H9 (cell line): ENCODE measurements around the gene GAS1. TPM values are rescaled to one million over a fixed set of nuclear protein-coding genes. Genes with fewer than 3 reads are reported as not detected.

Source experiments
- DNase-seq: peaks from one replicate; pipeline ENCODE4 v3.0.0-alpha.2; 2017
- H2AFZ ChIP-seq: one replicate; pipeline ENCODE4 v1.6.1; 2013; ENCODE audit warnings: mild to moderate bottlenecking, low read length, control low read depth, moderate library complexity
- H2AK5ac ChIP-seq: 2 replicates; pipeline ENCODE4 v1.6.1; 2013; ENCODE audit warnings: low read length, control low read depth, mixed read lengths; ENCODE audit not compliant: insufficient read length
- H2BK120ac ChIP-seq: one replicate; pipeline ENCODE4 v1.6.1; 2013; ENCODE audit warnings: low read depth, mild to moderate bottlenecking, low read length, control low read depth, inconsistent platforms; ENCODE audit not compliant: poor library complexity, severe bottlenecking
- H2BK12ac ChIP-seq: 2 replicates; pipeline ENCODE4 v1.6.1; 2013; ENCODE audit warnings: low read length, control low read depth, mixed read lengths, low read depth; ENCODE audit not compliant: insufficient read length
- H2BK15ac ChIP-seq: 2 replicates; pipeline ENCODE4 v1.6.1; 2013; ENCODE audit warnings: low read depth, low read length, control low read depth
- H2BK20ac ChIP-seq: one replicate; pipeline ENCODE4 v1.6.1; 2013; ENCODE audit warnings: low read depth, mild to moderate bottlenecking, low read length, control low read depth, inconsistent platforms; ENCODE audit not compliant: poor library complexity, severe bottlenecking
- H2BK5ac ChIP-seq: 2 replicates; pipeline ENCODE4 v1.6.1; 2013; ENCODE audit warnings: low read length, control low read depth, mixed read lengths; ENCODE audit not compliant: insufficient read length
- H3K14ac ChIP-seq: 2 replicates; pipeline ENCODE4 v1.6.1; 2013; ENCODE audit warnings: low read length, control low read depth; ENCODE audit not compliant: insufficient read depth
- H3K18ac ChIP-seq: 2 replicates; pipeline ENCODE4 v1.6.1; 2013; ENCODE audit warnings: low read depth, mild to moderate bottlenecking, mixed read lengths, low read length, control low read depth; ENCODE audit not compliant: insufficient read length
- H3K23ac ChIP-seq: 2 replicates; pipeline ENCODE4 v1.6.1; 2013; ENCODE audit warnings: low read length, control low read depth, mixed read lengths, low read depth; ENCODE audit not compliant: insufficient read length
- H3K23me2 ChIP-seq: 2 replicates; pipeline ENCODE4 v1.6.1; 2013; ENCODE audit warnings: low read depth, mild to moderate bottlenecking, mixed read lengths, low read length, control low read depth; ENCODE audit not compliant: insufficient read length, poor library complexity, severe bottlenecking
- H3K27ac ChIP-seq: 2 replicates; pipeline ENCODE4 v1.5.1; 2013; ENCODE audit warnings: low read length, control low read depth, mixed read lengths, low read depth; ENCODE audit not compliant: insufficient read length
- H3K27me3 ChIP-seq: 2 replicates; pipeline ENCODE4 v1.6.1; 2013; ENCODE audit warnings: low read length, control low read depth, inconsistent platforms; ENCODE audit not compliant: insufficient read depth
- H3K4ac ChIP-seq: 2 replicates; pipeline ENCODE4 v1.6.1; 2013; ENCODE audit warnings: low read depth, mild to moderate bottlenecking, control low read depth, inconsistent platforms, low read length, moderate library complexity
- H3K4me1 ChIP-seq: 2 replicates; pipeline ENCODE4 v1.6.1; 2013; ENCODE audit warnings: low read length, control low read depth, inconsistent platforms; ENCODE audit not compliant: insufficient read depth
- H3K4me2 ChIP-seq: 2 replicates; pipeline ENCODE4 v1.6.1; 2013; ENCODE audit warnings: low read length, control low read depth, mixed read lengths; ENCODE audit not compliant: insufficient read length, insufficient read depth
- H3K56ac ChIP-seq: 2 replicates; pipeline ENCODE4 v1.6.1; 2013; ENCODE audit warnings: low read depth, mild to moderate bottlenecking, mixed read lengths, low read length, control low read depth; ENCODE audit not compliant: insufficient read length
- H3K79me1 ChIP-seq: 2 replicates; pipeline ENCODE4 v1.6.1; 2013; ENCODE audit warnings: low read depth, mild to moderate bottlenecking, moderate library complexity, low read length, control low read depth, inconsistent platforms; ENCODE audit not compliant: insufficient read depth, poor library complexity, severe bottlenecking
- H3K79me2 ChIP-seq: 2 replicates; pipeline ENCODE4 v1.6.1; 2013; ENCODE audit warnings: low read length, control low read depth, inconsistent platforms; ENCODE audit not compliant: insufficient read depth
- H3K9ac ChIP-seq: 2 replicates; pipeline ENCODE4 v1.6.1; 2013; ENCODE audit warnings: low read length, control low read depth, mixed read lengths; ENCODE audit not compliant: insufficient read length; ENCODE audit errors: extremely low read depth
- H3K9me3 ChIP-seq: one replicate; pipeline ENCODE4 v1.6.1; 2013; ENCODE audit warnings: low read depth, low read length, inconsistent platforms; ENCODE audit not compliant: control insufficient read depth
- H3T11ph ChIP-seq: one replicate; pipeline ENCODE4 v1.6.1; 2013; ENCODE audit warnings: mild to moderate bottlenecking, low read length, control low read depth, inconsistent platforms
- H4K20me1 ChIP-seq: one replicate; pipeline ENCODE4 v1.6.1; 2013; ENCODE audit not compliant: control insufficient read depth, insufficient read length, insufficient read depth
- H4K5ac ChIP-seq: 2 replicates; pipeline ENCODE4 v1.6.1; 2013; ENCODE audit warnings: low read depth, mild to moderate bottlenecking, mixed read lengths, low read length, control low read depth; ENCODE audit not compliant: insufficient read length
- H4K8ac ChIP-seq: replicated peaks from 2 replicates; pipeline ENCODE4 v1.6.1; 2013; ENCODE audit warnings: low read length, control low read depth, mixed read lengths, low read depth; ENCODE audit not compliant: insufficient read length
- H4K91ac ChIP-seq: 2 replicates; pipeline ENCODE4 v1.6.1; 2013; ENCODE audit warnings: low read depth, mild to moderate bottlenecking, moderate library complexity, mixed read lengths, low read length, control low read depth; ENCODE audit not compliant: insufficient read length
- H3K27ac Mint-ChIP-seq, 3 experiments: 2 replicates in 2 of 3; 3 replicates in 1 of 3; pipeline ENCODE4 v1.8.0; 2020 to 2021; ENCODE audit warnings: mixed read lengths in 3 of 3, mild to moderate bottlenecking in 1 of 3, moderate library complexity in 1 of 3
- H3K27me3 Mint-ChIP-seq: 2 replicates; pipeline ENCODE4 v1.8.0; 2021; ENCODE audit warnings: low read depth, mild to moderate bottlenecking, moderate library complexity, mixed read lengths
- H3K36me3 Mint-ChIP-seq, 3 experiments: 2 replicates in 2 of 3; 3 replicates in 1 of 3; pipeline ENCODE4 v1.8.0; 2020 to 2021; ENCODE audit warnings: low read depth in 3 of 3, mixed read lengths in 3 of 3; ENCODE audit not compliant: insufficient read depth in 1 of 3
- H3K4me1 Mint-ChIP-seq, 2 experiments: 2 replicates each; pipeline ENCODE4 v1.8.0; 2020; ENCODE audit warnings: mixed read lengths in 2 of 2
- H3K4me3 Mint-ChIP-seq, 2 experiments: 2 replicates in 1 of 2; 3 replicates in 1 of 2; pipeline ENCODE4 v1.8.0; 2020 to 2021; ENCODE audit warnings: mild to moderate bottlenecking in 2 of 2, mixed read lengths in 2 of 2, moderate library complexity in 1 of 2
- H3K9me3 Mint-ChIP-seq, 2 experiments: 2 replicates in 1 of 2; 3 replicates in 1 of 2; pipeline ENCODE4 v1.8.0; 2020; ENCODE audit warnings: mild to moderate bottlenecking in 2 of 2, mixed read lengths in 2 of 2, moderate library complexity in 1 of 2
- CTCF ChIP-seq: fragments of 200-600 bp; sonication (generic); conservative IDR thresholded peaks from 3 replicates; pipeline ENCODE4 v1.8.0; 2021; ENCODE audit warnings: antibody characterized with exemption, mild to moderate bottlenecking
- WGBS: extraction: QIAGEN DNeasy Blood & Tissue Kit; methylation state at CpG from one replicate; pipeline ENCODE4 v1.1.7; 2013; ENCODE audit warnings: missing lambda C conversion rate, low lambda C conversion rate, mixed read lengths; ENCODE audit not compliant: insufficient read length; ENCODE audit errors: extremely low coverage; 5-methylcytosine and 5-hydroxymethylcytosine counted together
- total RNA-seq: library from RNA; stranded (reverse); gene quantifications from 2 replicates; pipeline ENCODE4 v1.2.1, GENCODE V29; 2021

The GAS1 gene
- total RNA-seq, 1 experiment from 2014 or later = 2.3 TPM

- WGBS = no CpG with 5 or more reads among the region's 1 CpG
- H3K4ac ChIP-seq = no peak overlapping the region
- H2BK20ac ChIP-seq = no peak overlapping the region
- H3K4me2 ChIP-seq = no peak overlapping the region
- H3K18ac ChIP-seq = no peak overlapping the region
- H3K27me3 ChIP-seq = peaks cover 16% of the 10 kb centered on the region; the same call in 1 of the 2 replicates
- H3K23ac ChIP-seq = no peak overlapping the region
- no peak overlapping the region for H4K91ac ChIP-seq
- no peak overlapping the region for H3K27ac ChIP-seq
- H3K79me2 ChIP-seq = no peaks in the 10 kb centered on the region
- no peak overlapping the region for H3K27ac Mint-ChIP-seq
- peaks cover 9% of the 10 kb centered on the region; the same call in 1 of the 2 replicates for H3K4me1 ChIP-seq
- peaks cover 1% of the 10 kb centered on the region for H3K23me2 ChIP-seq
- peaks cover 50 to 56% of the 10 kb centered on the region in 2 experiments for H3K4me1 Mint-ChIP-seq
- H2AFZ ChIP-seq = no peak overlapping the region
- no peaks in the 10 kb centered on the region; a peak in 1 of 7 replicates for H3K36me3 Mint-ChIP-seq
- no peaks in the 10 kb centered on the region for H3K79me1 ChIP-seq
- H3K9me3 ChIP-seq = no peaks in the 10 kb centered on the region
- H3K9ac ChIP-seq = no peak overlapping the region
- H2BK5ac ChIP-seq = no peak overlapping the region
- no peak for DNase-seq
- H4K8ac ChIP-seq = no peak overlapping the region
- H2BK15ac ChIP-seq = no peak overlapping the region
- no peak overlapping the region for H3K4me3 Mint-ChIP-seq
- peaks cover 0 to 2% of the 10 kb centered on the region in 2 experiments; a peak in 2 of 5 replicates for H3K9me3 Mint-ChIP-seq
- H2BK12ac ChIP-seq = no peak overlapping the region
- H3K14ac ChIP-seq = no peak overlapping the region
- H4K5ac ChIP-seq = no peak overlapping the region
- no peak overlapping the region for H3T11ph ChIP-seq
- no peak overlapping the region for H2BK120ac ChIP-seq
- H4K20me1 ChIP-seq = no peaks in the 10 kb centered on the region
- no peak for TF ChIP-seq CTCF
- peaks cover 62% of the 10 kb centered on the region for H3K27me3 Mint-ChIP-seq
- no peak overlapping the region for H2AK5ac ChIP-seq
- no peak overlapping the region for H3K56ac ChIP-seq
These were observed 7.4 kb downstream of the GAS1 start for GRCh38 chr9:86939891-86940290.
